Neural progenitor cell (in vitro differentiated cells): Measurements from ENCODE around the gene AMER3. TPM values are rescaled to one million over a fixed set of nuclear protein-coding genes. Genes with fewer than 3 reads are reported as not detected.

ENCODE experiments used
- DNase-seq: peaks from one replicate; pipeline ENCODE4 v3.0.0-alpha.2; 2016; ENCODE audit warnings: low spot score
- H2AFZ ChIP-seq: fragments of 200-600 bp; sonication (generic); replicated peaks from 2 replicates; pipeline ENCODE4 v1.6.1; 2016; ENCODE audit warnings: antibody characterized with exemption
- H3F3A ChIP-seq: fragments of 200-600 bp; sonication (generic); 2 replicates; pipeline ENCODE4 v1.6.1; 2016; ENCODE audit warnings: antibody characterized with exemption, low read depth
- H3K27ac ChIP-seq: fragments of 200-600 bp; sonication (generic); 2 replicates; pipeline ENCODE4 v1.5.1; 2016; ENCODE audit warnings: mild to moderate bottlenecking
- H3K27me3 ChIP-seq: fragments of 200-600 bp; sonication (generic); 2 replicates; pipeline ENCODE4 v1.6.1; 2016; ENCODE audit warnings: mild to moderate bottlenecking, moderate library complexity
- H3K36me3 ChIP-seq: fragments of 200-600 bp; sonication (generic); 2 replicates; pipeline ENCODE4 v1.5.1; 2016
- H3K4me1 ChIP-seq: fragments of 200-600 bp; sonication (generic); 2 replicates; pipeline ENCODE4 v1.6.1; 2016; ENCODE audit warnings: mixed run types
- H3K4me2 ChIP-seq: fragments of 200-600 bp; sonication (generic); 2 replicates; pipeline ENCODE4 v1.6.1; 2016
- H3K4me3 ChIP-seq: fragments of 200-600 bp; sonication (generic); 2 replicates; pipeline ENCODE4 v1.5.1; 2016
- H3K79me2 ChIP-seq: fragments of 200-600 bp; sonication (generic); 2 replicates; pipeline ENCODE4 v1.6.1; 2016; ENCODE audit warnings: low read depth
- H3K9ac ChIP-seq: fragments of 200-600 bp; sonication (generic); 2 replicates; pipeline ENCODE4 v1.6.1; 2016
- H3K9me3 ChIP-seq: fragments of 200-600 bp; sonication (generic); 2 replicates; pipeline ENCODE4 v1.5.1; 2016; ENCODE audit warnings: low read depth
- H4K20me1 ChIP-seq: fragments of 200-600 bp; sonication (generic); 2 replicates; pipeline ENCODE4 v1.6.1; 2016; ENCODE audit warnings: low read depth
- H3K27ac Mint-ChIP-seq: 3 replicates; pipeline ENCODE4 v1.8.0; 2021; ENCODE audit warnings: mixed read lengths
- H3K27me3 Mint-ChIP-seq: 2 replicates; pipeline ENCODE4 v1.8.0; 2022; ENCODE audit warnings: low read depth, mild to moderate bottlenecking, inconsistent platforms, moderate library complexity, mixed read lengths; ENCODE audit not compliant: insufficient read depth
- H3K36me3 Mint-ChIP-seq: 3 replicates; pipeline ENCODE4 v1.8.0; 2021; ENCODE audit warnings: mixed read lengths
- H3K4me1 Mint-ChIP-seq: 3 replicates; pipeline ENCODE4 v1.8.0; 2021; ENCODE audit warnings: mixed read lengths
- H3K4me3 Mint-ChIP-seq: 3 replicates; pipeline ENCODE4 v1.8.0; 2021; ENCODE audit warnings: mild to moderate bottlenecking, moderate library complexity, mixed read lengths
- H3K9me3 Mint-ChIP-seq: 3 replicates; pipeline ENCODE4 v1.8.0; 2020; ENCODE audit warnings: mixed read lengths
- CTCF ChIP-seq: fragments of 200-600 bp; sonication (generic); IDR thresholded peaks from 2 replicates; pipeline ENCODE4 v1.5.1; 2017; ENCODE audit warnings: antibody characterized with exemption, mild to moderate bottlenecking
- EZH2 ChIP-seq: fragments of 200-600 bp; sonication (generic); IDR thresholded peaks from 2 replicates; pipeline ENCODE4 v1.6.1; 2017; ENCODE audit warnings: antibody characterized with exemption, mild to moderate bottlenecking, moderate library complexity
- EZH2phosphoT487 ChIP-seq: fragments of 200-600 bp; sonication (generic); IDR thresholded peaks from 2 replicates; pipeline ENCODE4 v1.6.1; 2017; ENCODE audit warnings: antibody characterized with exemption
- total RNA-seq: library from RNA; depleted of rRNA; stranded (reverse); fragments of >200 nt; gene quantifications from 2 replicates; pipeline ENCODE4 v1.2.3, GENCODE V29; 2015; ENCODE audit warnings: low replicate concordance

The AMER3 gene
- total RNA-seq, 1 donor from 2014 or later: not detected

- peaks cover 38% of the 10 kb centered on the region for H3K27me3 ChIP-seq
- no peak for TF ChIP-seq EZH2phosphoT487
- no peak overlapping the region for H3K4me3 ChIP-seq
- Mint-ChIP-seq H3K9me3 (no peaks in the 10 kb centered on the region), H3K36me3 (no peaks in the 10 kb centered on the region), H3K4me3 (no peak overlapping the region), H3K27me3 (peaks cover 32% of the 10 kb centered on the region), H3K27ac (no peak overlapping the region), H3K4me1 (peaks cover 8% of the 10 kb centered on the region)
- peaks cover 11% of the 10 kb centered on the region for H3K4me1 ChIP-seq
- no peak overlapping the region for H2AFZ ChIP-seq
- no peaks in the 10 kb centered on the region for H3K79me2 ChIP-seq
- no peak overlapping the region for H3K9ac ChIP-seq
- peaks cover 16% of the 10 kb centered on the region for H4K20me1 ChIP-seq
- no peak overlapping the region for H3K27ac ChIP-seq
- no peaks in the 10 kb centered on the region for H3K36me3 ChIP-seq
- peaks cover 12% of the 10 kb centered on the region for H3F3A ChIP-seq
- no peak overlapping the region for H3K4me2 ChIP-seq
- DNase-seq: no peak
- no peaks in the 10 kb centered on the region for H3K9me3 ChIP-seq
Measured at GRCh38 chr2:130760754-130761751, 5.7 kb downstream of the AMER3 start.

- Mint-ChIP-seq H3K4me3 (no peak overlapping the region), H3K27me3 (peaks cover 27% of the 10 kb centered on the region), H3K27ac (no peak overlapping the region), H3K4me1 (peaks cover 3% of the 10 kb centered on the region), H3K36me3 (no peaks in the 10 kb centered on the region), H3K9me3 (no peaks in the 10 kb centered on the region)
- H3K9me3 ChIP-seq: no peaks in the 10 kb centered on the region
- peaks cover under 1% of the 10 kb centered on the region for H3K4me1 ChIP-seq
- peaks cover 26% of the 10 kb centered on the region for H3K27me3 ChIP-seq
- H3F3A ChIP-seq: peaks cover under 1% of the 10 kb centered on the region
- no peak overlapping the region for H3K4me2 ChIP-seq
- no peak overlapping the region for H3K4me3 ChIP-seq
- peaks cover 5% of the 10 kb centered on the region for H4K20me1 ChIP-seq
- no peaks in the 10 kb centered on the region for H3K36me3 ChIP-seq
- H3K79me2 ChIP-seq: no peaks in the 10 kb centered on the region
- no peak overlapping the region for H2AFZ ChIP-seq
- TF ChIP-seq CTCF: no peak
- TF ChIP-seq EZH2: no peak
- TF ChIP-seq EZH2phosphoT487: no peak
- no peak overlapping the region for H3K27ac ChIP-seq
- no peak overlapping the region for H3K9ac ChIP-seq
- DNase-seq: no peak
Measured at GRCh38 chr2:130762031-130762909, 6.9 kb downstream of the AMER3 start.

- Histone ChIP-seq H3K27ac (no peak overlapping the region), H4K20me1 (no peaks in the 10 kb centered on the region), H3K4me2 (no peak overlapping the region), H3K4me3 (no peak overlapping the region), H3K36me3 (no peaks in the 10 kb centered on the region), H3K9me3 (no peaks in the 10 kb centered on the region), H3K9ac (no peak overlapping the region), H3K4me1 (no peaks in the 10 kb centered on the region), H2AFZ (no peak overlapping the region), H3F3A (no peaks in the 10 kb centered on the region), H3K27me3 (peaks cover 19% of the 10 kb centered on the region), H3K79me2 (no peaks in the 10 kb centered on the region)
- Mint-ChIP-seq H3K27ac (no peak overlapping the region), H3K27me3 (peaks cover 22% of the 10 kb centered on the region), H3K4me1 (no peaks in the 10 kb centered on the region), H3K4me3 (no peak overlapping the region), H3K9me3 (no peaks in the 10 kb centered on the region), H3K36me3 (no peaks in the 10 kb centered on the region)
- TF ChIP-seq CTCF: no peak
- TF ChIP-seq EZH2phosphoT487: no peak
- TF ChIP-seq EZH2: no peak
- DNase-seq: no peak
Measured at GRCh38 chr2:130762910-130763385, 7.6 kb downstream of the AMER3 start.
